HepG2 (cell line): ENCODE results near the gene BUB1B.

Experiments used
- CTCF ChIP-seq: sonication (generic); formaldehyde crosslinking; IDR thresholded peaks from 2 replicates; pipeline ENCODE4 v1.5.0; 2020; ENCODE audit warnings: mild to moderate bottlenecking, missing genetic modification reagents, moderate library complexity
- ELF1 ChIP-seq: sonication (generic); formaldehyde crosslinking; IDR thresholded peaks from 2 replicates; pipeline ENCODE4 v1.4.0; 2020; ENCODE audit warnings: missing genetic modification reagents
- GABPB1 ChIP-seq: IDR thresholded peaks from 2 replicates; pipeline ENCODE4 v1.6.1; 2016; ENCODE audit warnings: mild to moderate bottlenecking, missing genetic modification reagents, moderate library complexity, missing compliant biosample characterization
- HDAC1 ChIP-seq: sonication (generic); formaldehyde crosslinking; IDR thresholded peaks from 2 replicates; pipeline ENCODE4 v1.5.1; 2020; ENCODE audit warnings: mild to moderate bottlenecking, missing genetic modification reagents
- MLX ChIP-seq: IDR thresholded peaks from 2 replicates; pipeline ENCODE4 v1.6.1; 2016
- MYNN ChIP-seq: sonication (generic); formaldehyde crosslinking; IDR thresholded peaks from 2 replicates; pipeline ENCODE4 v1.4.0; 2020; ENCODE audit warnings: mild to moderate bottlenecking, low read depth, missing genetic modification reagents
- NCOA2 ChIP-seq: sonication (generic); formaldehyde crosslinking; IDR thresholded peaks from 2 replicates; pipeline ENCODE4 v1.8.0; 2022; ENCODE audit warnings: inconsistent platforms
- RAD21 ChIP-seq: fragments of 450-650 bp; formaldehyde crosslinking; IDR thresholded peaks from 2 replicates; pipeline ENCODE4 v1.5.0; 2020; ENCODE audit warnings: mild to moderate bottlenecking
- SKIL ChIP-seq: sonication (generic); formaldehyde crosslinking; IDR thresholded peaks from 2 replicates; pipeline ENCODE4 v1.8.0; 2022; ENCODE audit warnings: missing genetic modification reagents, mild to moderate bottlenecking, moderate library complexity, borderline replicate concordance
- TOPORS ChIP-seq: sonication (generic); formaldehyde crosslinking; IDR thresholded peaks from 2 replicates; pipeline ENCODE4 v1.8.0; 2023; ENCODE audit warnings: mild to moderate bottlenecking, missing genetic modification reagents
- ZBTB44 ChIP-seq: sonication (generic); formaldehyde crosslinking; IDR thresholded peaks from 2 replicates; pipeline ENCODE4 v1.4.0; 2020; ENCODE audit warnings: missing genetic modification reagents
- ZNF382 ChIP-seq: sonication (generic); formaldehyde crosslinking; IDR thresholded peaks from 2 replicates; pipeline ENCODE4 v1.5.0; 2020; ENCODE audit warnings: missing genetic modification reagents, mild to moderate bottlenecking, borderline replicate concordance
- ZNF589 ChIP-seq: sonication (generic); formaldehyde crosslinking; conservative IDR thresholded peaks from 2 replicates; pipeline ENCODE4 v1.8.0; 2022; ENCODE audit warnings: mild to moderate bottlenecking, moderate library complexity, missing genetic modification reagents

- TF ChIP-seq RAD21: no peak
- no peak for TF ChIP-seq CTCF (CRISPR knock-in tag)
- no peak for TF ChIP-seq ELF1 (CRISPR knock-in tag)
- no peak for TF ChIP-seq GABPB1
- TF ChIP-seq SKIL (CRISPR knock-in tag): no peak
- no peak for TF ChIP-seq HDAC1
- TF ChIP-seq MLX: no peak
- TF ChIP-seq TOPORS: no peak
- no peak for TF ChIP-seq NCOA2 (CRISPR knock-in tag)
- no peak for TF ChIP-seq ZNF382 (CRISPR knock-in tag)
- no peak for TF ChIP-seq ZNF589 (CRISPR knock-in tag)
- no peak for TF ChIP-seq MYNN (CRISPR knock-in tag)
- no peak for TF ChIP-seq ZBTB44 (CRISPR knock-in tag)
Measured at GRCh38 chr15:40146037-40146436, 14.8 kb upstream of the BUB1B start.
